Measurements from ENCODE around the gene GLG1.
"Not testable (repeated sequence)": the region's sequence is repeated elsewhere in the genome, so short reads cannot be mapped to it uniquely, and the experiment has no call there.

Gene GLG1

DNA sequence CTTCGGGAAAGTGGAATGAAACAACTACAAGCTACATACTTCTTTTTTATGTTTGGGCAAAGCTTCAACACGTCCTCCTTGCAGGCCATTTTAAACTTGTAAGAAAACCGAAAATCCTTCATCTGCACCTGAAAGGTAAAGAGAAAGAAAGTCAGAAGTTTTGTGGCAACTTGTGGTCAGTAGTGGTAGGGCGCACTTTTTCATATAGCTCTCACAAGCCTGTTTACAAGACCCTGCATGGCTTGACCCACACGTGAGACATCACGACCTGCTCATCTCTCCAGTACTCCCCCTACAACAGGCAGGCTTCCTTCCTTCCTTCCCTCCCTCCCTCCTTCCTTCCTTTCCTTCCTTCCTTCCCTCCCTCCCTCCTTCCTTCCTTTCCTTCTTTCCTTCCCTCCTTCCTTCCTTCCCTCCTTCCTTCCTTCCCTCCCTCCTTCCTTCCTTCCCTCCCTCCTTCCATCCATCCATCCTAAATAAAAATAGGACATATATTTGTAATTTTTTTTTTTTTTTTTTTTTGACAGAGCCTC lies 136.9 kb downstream of the GLG1 start:
- DNase-seq = no peak

- no peak for DNase-seq
These were observed 137.9 kb downstream of the GLG1 start for GRCh38 chr16:74468807-74469525.

DNA sequence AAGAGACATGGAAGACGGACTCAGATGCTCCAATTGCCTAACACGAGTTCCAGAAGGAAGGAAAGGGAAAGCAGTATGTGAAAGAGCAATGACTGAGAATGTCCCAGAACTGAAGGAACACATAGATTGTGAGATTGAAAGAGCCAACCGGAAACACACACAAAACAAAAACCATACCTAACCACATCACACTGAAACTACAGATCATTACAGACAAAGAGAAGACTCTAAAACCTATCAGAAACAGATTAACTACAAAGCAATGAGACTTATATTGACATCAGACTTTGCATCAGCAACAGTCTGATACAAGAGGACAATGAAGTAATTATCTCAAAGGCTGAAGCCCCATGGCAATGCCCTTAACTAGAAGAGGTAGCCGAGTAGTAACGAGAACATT lies 140.0 kb downstream of the GLG1 start:
- DNase-seq = no peak

DNA sequence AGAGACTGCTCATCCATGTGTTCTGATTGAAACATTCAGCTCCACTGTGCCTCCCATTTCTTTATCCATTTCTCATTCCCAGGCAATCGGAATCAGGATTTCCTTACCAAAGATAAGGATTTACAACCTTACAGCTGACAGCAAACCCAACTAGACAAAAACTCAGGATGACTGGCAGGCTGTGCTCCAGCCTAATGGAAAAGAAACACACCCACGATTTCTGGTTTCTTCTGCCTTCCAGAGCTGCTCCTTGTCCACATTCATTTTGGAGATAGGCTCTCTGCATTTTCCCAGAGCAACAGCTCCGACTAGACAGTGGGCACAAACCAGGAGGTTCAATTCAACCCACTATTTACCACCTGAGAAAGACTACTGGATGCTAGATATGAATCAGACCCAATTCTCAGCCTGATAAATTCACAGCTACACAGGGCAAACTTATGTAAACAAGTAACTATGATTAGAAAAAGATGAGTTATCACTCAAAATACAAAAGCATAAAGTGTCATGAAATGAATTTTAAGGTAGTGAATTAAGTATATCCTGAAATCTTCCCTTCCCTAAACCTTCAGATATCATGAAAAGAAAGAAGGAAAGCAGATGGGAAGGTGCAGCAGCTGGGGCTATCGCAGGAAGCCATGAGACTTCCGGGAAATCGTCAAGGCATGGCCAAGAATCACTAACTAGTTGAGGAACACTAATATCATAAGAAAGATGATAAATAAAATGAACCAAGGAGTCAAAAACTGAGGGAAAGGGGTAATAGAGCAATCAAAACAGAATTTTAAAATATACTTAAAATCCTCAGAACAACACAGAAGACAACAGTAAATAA lies 140.8 kb downstream of the GLG1 start:
- DNase-seq = no peak

DNA sequence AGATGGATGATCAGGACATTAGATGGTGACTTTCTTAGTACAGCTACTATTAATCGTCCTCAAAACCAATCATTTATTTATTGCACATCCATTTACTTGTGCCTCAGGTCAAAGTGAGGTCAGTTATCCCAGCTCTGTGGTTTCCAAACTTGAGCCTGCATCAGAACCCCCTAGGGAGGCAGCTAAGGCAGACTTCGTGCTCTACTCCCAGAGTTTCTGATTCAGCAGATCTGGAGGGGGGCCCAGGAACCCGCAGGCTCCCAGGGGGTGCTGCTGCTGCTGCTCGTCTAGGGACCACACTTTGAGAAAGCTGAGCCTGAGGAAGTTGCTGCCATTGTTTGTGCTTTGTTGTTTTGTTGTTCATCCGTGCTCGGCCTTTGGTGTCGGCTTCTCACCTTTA lies 141.6 kb downstream of the GLG1 start:
- DNase-seq = no peak

- no peak for DNase-seq
These were observed 143.0 kb downstream of the GLG1 start for GRCh38 chr16:74463888-74464287.

DNA sequence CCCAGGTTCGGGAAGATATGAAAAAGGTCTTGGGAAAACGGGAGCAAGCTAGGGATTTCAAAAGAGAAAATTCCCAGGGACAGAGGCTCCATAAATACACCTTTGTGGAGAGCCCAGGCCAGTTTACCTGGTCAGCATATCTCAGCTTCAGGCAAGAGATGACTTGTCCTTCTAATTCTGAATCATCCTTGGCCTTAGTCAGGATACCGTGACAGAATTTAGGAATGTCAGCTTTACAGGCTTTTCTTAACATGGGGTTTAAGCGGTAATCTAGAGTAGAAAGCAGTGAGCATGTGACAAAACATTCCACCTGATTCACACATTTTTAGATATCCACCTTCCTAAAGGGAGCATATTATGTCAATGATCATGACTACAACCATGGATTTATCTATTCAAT lies 144.6 kb downstream of the GLG1 start:
- no peak for DNase-seq

DNA sequence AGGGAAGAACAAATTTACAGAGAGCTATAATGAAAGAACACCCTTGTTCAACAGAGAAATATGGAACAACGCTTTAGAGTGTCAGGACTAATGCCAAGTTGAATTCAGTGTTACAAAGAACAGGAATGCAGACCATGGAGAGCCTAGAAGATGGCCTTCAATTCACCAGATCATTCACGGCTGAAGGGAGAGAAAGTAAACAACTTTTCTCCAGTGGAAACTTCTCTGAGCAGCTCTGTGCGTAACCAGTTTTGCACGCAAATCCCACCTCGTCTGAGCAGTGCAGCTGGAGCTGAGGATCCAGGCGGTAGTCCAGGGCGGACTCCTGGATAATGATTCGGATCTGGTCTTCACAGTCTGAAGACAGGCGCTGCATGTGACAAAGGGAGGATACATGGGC lies 145.1 kb downstream of the GLG1 start:
- no peak for DNase-seq

DNA sequence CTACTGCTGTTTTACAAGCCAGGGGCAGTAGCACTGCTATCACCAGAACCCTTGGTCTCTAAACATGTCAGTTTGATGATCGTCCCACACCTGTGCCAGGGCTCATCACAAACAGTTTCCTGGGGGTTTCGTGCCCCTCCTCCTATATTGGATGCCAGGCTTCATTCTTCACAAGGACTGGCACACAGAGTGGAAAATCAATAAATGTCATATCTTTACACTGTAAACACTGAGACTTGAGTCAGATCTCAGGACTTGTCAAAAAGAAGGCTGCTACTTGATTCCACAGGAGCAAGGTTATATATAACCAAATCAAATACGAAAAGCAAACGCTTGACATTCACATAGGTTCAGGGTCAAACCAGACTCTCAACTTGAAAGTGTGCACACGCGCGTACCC lies 146.4 kb downstream of the GLG1 start:
- DNase-seq = no peak

DNA sequence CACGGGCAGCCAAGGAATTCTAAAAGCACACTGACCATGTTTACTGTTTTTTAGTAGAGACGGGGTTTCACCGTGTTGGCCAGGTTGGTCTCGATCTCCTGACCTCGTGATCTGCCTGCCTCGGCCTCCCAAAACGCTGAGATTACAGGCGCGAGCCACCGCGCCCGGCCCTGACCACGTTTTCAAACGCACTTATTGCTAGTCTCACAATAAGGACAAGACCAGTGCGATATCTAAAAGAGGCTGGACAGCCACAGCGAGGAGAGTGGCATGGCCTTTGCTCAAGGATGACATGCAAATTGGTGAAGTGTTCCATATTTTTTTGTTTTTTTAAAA lies 150.7 kb downstream of the GLG1 start:
- no peak for DNase-seq

DNA sequence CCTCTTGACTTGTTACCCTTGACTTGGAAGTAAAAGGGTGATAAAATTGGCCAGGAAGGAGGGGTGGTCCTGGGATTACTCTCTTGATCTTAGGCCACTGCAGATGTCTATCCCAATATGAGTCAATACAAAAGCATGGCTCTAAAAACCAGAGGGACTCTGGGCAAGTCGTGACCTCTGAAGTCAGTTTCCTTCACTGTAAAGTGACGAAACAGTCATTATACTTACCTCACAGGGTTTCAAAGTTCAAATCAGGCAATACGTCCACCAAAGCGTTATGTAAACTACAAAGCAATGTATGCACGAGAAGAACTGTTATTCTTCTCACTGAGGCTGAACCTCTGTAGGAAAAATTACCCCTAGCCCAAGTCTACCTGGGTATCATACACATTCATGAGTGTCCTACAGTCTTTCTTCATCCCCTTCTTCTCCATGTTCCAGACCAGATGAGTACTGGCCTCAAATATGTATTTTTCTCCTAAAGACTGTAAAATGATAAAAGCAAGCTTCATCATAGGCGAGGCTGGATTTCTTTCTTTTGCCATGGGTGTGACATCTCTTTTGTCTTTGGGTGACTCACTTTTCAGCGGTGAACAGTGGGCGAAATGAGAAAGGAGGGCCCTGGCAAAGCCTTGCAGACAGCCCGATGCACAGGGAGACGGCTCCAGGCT lies 151.2 kb downstream of the GLG1 start:
- no peak for DNase-seq

GRCh38 chr16:74455213-74455612 lies 151.7 kb downstream of the GLG1 start:
- no peak for DNase-seq

- DNase-seq = no peak
These were observed 154.8 kb downstream of the GLG1 start for GRCh38 chr16:74451951-74452758.

DNA sequence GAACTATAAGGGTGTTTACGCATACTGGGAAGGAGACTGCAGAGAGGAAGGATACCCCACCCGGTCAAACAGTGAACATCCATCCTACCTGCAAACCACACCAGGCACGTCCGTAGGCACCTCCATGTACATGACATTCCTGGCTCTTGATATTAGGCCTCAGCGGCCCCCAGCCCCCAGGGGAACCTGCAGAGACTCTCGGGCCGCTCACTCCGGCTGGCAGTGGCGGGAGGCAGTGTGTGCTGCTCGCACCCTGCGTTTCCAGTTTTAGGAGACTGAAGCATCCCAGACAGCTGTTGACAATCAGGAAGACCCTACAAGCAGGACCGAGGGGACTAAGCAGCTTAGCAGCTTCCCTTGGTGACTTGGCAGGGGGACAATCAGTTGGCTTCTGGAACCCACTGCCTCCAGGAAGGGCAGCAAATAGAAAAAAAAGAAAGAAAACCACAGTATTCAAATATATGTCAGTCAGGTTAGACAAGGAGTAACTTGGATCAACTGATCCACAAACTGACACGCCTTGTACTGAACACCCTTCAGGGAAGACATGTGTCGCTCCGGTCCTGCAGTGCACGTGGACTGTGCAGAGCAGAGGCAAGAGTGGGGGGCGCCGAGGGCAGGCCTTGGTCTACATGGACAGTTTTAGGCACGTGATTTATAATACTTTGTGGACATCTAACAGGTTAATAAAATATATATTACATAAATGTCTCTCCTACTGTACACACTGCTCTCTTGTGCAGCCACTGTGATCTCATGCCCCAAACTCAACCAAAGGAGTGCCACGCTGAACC lies 155.8 kb downstream of the GLG1 start:
- no peak for DNase-seq

DNA sequence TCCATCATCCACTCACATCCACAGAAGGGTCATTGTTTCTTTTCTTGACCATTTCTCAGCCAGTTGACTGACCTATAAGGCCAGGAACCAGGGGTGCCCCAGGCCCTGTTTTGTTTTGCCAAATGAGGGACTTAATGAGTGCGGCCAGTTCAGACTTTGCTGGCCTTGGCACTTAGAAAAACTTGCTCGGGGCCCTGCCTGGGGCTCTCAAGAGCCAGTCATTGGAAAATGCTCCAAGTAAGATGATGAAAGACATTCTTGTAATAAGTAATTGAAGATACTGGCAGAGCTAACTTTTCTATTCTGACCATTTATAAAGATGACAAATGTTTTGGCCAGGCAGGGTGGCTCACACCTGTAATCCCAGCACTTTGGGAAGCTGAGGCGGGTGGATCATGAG lies 156.7 kb downstream of the GLG1 start:
- no peak for DNase-seq

DNA sequence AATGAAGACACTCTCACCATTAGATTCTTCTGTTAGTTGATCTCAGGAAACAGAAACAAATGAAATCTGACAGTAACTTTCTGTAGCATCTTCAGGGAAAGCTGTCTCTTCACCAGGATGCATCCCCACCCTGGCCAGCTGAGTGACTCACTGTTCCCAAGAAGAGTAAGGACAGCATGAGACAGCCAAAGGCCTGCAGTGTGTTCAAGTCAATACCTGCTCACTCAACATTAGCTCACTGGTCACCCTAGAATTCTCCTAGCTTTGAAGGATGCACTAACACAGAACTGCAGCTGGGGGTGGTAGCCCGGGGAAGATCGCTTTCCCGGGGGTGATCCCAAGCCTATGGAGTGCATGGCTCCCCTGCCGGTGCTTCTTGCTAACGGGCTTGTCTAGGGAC lies 157.4 kb downstream of the GLG1 start:
- DNase-seq = peak; percentile 22 to 24 (median 23)

DNA sequence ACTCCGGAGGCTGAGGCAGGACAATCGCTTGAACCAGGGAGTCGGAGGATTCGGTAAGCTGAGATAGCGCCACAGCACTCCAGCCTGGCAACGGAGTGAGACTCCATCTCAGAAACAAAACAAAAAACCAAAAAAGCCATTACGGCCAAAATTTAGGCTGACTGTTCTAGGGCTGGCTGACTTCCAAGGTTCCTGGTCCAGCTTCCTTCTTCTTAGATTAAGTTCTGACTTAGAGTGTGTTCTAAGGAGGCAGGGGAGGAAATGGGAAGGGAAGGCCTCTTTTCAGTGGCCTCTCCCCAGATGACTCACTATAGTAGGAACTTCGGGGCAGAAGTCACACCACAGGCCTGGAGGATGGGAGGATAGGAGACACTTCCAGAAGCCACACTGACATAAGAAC lies 157.9 kb downstream of the GLG1 start:
- DNase-seq = peak; percentile 78 to 87 (median 82)

DNA sequence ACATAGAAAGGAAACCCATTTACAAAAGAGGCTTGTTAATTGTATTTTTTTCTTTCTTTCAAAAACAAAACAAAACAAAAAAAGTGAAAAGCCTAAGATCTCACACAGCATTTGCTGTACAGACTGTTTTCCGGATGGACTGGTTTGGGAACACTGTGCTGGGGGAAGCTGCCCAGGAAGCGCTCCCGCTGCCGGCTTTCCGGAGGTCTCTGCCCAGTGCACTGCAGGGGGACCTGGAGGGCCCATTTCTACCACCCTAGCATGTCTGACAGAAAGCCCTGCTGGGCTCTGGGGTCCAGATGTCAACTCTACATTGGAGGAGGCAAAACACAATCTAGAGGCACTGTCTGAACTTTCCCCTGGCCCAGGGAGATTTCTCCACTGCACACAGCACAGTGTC lies 159.3 kb downstream of the GLG1 start:
- no peak for DNase-seq

DNA sequence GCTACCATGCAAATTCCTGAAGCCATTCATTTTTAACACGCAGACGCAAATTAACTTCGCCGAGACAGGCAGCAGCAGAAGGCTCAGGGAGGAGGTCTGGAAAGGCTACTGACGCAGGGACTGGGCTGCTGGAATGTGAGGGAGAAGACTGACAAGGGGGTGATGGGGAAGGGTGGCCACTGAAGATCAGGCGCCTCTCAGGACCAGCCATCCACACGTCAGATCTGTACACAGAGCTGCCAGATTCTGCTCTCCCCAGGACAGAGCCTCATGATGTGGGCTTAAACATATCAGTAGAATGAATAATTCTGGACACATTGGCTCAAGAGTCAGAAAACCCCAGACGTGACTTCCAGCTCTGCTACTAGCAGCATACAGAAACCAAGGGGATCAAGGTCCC lies 160.0 kb downstream of the GLG1 start:
- no peak for DNase-seq

- DNase-seq = not testable (repeated sequence)
These were observed 163.1 kb downstream of the GLG1 start for GRCh38 chr16:74443624-74444346.

DNA sequence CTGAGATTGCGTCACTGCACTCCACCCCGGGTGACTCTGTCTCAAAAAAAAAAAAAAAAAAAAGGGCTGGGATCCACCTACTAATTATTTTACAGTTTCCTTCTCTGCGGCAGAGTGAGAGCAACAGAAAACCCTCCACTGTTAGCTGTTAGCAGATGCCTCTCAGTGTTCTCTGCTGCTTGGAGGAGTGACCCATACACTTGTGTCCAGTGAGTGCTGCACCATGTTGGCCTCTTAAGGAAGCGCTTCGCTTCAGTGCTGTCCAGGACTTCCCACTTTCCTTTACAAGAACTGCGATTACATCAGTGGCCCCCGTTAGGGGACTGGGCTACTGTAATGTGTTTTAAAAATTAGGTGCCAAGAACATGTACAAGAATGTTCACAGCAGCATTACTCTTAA lies 167.2 kb downstream of the GLG1 start:
- peak; percentile 29 to 62 (median 50) for DNase-seq

Measured in suppressor macrophage treated with lipopolysaccharide for 1 hour (primary cell).